GM12874 (cell line): ENCODE measurements around the gene PRTFDC1.

ENCODE experiments used
- TF ChIP-seq, protein P1 (sequence below): IDR thresholded peaks from 2 replicates; pipeline ENCODE4 v1.5.1; 2011; ENCODE audit warnings: low read depth, mild to moderate bottlenecking, control low read depth, low read length, moderate library complexity; ENCODE audit not compliant: insufficient read depth

PRTFDC1 gene

GRCh38 chr10:24963521-24964041, 11.2 kb upstream of the PRTFDC1 start:
- TF ChIP-seq, protein P1, sequence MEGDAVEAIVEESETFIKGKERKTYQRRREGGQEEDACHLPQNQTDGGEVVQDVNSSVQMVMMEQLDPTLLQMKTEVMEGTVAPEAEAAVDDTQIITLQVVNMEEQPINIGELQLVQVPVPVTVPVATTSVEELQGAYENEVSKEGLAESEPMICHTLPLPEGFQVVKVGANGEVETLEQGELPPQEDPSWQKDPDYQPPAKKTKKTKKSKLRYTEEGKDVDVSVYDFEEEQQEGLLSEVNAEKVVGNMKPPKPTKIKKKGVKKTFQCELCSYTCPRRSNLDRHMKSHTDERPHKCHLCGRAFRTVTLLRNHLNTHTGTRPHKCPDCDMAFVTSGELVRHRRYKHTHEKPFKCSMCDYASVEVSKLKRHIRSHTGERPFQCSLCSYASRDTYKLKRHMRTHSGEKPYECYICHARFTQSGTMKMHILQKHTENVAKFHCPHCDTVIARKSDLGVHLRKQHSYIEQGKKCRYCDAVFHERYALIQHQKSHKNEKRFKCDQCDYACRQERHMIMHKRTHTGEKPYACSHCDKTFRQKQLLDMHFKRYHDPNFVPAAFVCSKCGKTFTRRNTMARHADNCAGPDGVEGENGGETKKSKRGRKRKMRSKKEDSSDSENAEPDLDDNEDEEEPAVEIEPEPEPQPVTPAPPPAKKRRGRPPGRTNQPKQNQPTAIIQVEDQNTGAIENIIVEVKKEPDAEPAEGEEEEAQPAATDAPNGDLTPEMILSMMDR, result no peak

DNA sequence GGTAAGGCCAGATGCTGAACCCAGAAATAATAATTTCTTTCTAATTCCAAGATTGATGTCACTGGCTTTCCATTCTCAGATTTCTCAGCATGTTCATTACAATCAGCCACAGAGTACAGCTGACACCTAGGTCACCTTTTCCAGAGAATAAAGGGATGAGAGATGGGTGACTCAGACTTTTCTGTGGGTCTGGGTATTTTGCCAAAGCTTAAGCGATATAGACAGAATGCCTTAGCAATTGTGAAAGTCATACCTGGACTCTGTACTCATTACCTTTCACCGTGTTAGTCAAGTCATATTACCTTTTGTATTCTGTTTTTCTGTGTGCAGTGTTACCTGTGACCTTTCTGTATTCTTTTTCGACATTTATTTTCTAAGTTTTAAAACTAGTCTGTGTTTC, 10.6 kb upstream of the PRTFDC1 start:
- TF ChIP-seq, protein P1, result no peak

DNA sequence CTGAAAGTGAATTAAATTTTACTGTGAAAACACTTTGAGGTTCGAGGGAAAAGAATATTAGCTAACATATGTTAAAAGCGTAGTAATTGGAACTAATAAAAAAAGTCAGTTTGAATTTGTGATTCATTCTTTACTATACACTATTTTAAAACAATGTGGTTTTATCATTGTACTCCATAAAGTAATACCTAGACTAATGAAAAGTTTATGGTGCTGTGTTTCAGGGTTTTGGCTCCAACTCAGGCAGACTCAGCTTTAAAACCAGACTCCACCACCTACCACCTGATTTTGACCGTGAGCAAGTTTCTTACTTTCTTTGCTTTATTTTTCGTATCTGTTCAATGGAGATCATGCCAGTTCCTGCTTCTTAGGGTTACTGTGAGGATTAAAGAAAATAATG, 9.2 kb upstream of the PRTFDC1 start:
- TF ChIP-seq, protein P1, result no peak

- TF ChIP-seq, protein P1, result no peak
Measured at GRCh38 chr10:24959382-24959730, 7.0 kb upstream of the PRTFDC1 start.

GRCh38 chr10:24958721-24959381, 6.4 kb upstream of the PRTFDC1 start:
- TF ChIP-seq, protein P1, result no peak

DNA sequence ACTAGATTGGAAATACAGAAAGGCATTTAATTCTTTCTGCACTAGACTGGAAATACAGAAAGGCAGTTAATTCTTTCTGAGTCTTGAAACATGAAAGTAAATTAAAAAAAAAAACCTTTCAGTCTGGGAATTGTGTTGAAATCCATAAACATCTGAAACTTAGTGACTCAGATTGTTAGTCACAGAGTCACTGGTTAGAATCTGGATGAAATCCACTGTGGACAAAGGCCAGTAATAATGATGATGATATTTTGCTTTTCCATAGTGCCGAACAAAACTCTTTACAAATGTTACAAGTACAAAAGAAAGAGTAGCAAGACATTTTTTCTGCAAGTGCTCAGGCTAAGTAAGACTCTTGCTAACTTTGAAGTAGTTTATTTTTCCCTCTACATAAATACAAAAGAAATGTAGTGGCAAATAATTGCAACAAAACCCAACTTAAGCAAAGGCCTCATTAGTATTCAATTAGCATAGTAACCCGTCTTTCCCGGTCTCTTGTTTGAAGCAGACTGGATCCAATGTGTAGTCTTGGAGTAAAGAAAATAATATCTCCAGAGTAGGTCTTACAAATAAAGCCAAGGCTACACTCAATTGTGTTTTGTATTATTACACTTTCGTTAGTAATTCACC, 5.8 kb upstream of the PRTFDC1 start:
- TF ChIP-seq, protein P1, result no peak

DNA sequence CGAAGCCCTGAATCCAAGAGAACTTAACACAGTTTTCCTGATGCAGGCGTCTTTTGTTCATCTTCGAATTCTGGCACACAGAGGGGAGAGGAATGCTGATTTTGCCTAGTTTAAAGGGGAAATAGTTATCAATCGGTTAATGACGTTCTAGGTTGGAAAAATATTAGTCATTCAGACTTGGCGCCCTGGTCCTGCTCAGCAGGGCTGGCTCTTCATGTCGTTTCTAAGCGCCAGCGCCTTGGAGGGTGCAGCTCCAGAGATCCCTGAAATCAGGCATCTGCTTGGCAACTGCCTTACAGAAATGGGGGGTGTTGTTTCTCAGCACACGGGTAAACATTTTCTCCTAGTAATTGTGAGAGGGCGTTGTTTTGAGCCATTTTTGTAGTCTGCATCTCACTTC, 1.3 kb upstream of the PRTFDC1 start:
- TF ChIP-seq, protein P1, result no peak
